K562 (cell line): Measurements from ENCODE around the gene BTNL8. TPM values are rescaled to one million over a fixed set of nuclear protein-coding genes. Genes with fewer than 3 reads are reported as not detected.

Source experiments
- BCOR ChIP-seq: fragments of 450-650 bp; IDR thresholded peaks from 2 replicates; pipeline ENCODE4 v1.6.1; 2016
- C11orf30 ChIP-seq: fragments of 450-650 bp; IDR thresholded peaks from 2 replicates; pipeline ENCODE4 v1.6.1; 2016; ENCODE audit warnings: low read depth, mild to moderate bottlenecking
- CHD1 ChIP-seq: fragments of 200-600 bp; sonication (generic); IDR thresholded peaks from one replicate; pipeline ENCODE4 v1.6.1; 2012; ENCODE audit warnings: mild to moderate bottlenecking, moderate library complexity, low read length, inconsistent platforms
- JUN ChIP-seq, 2 experiments: sonication (generic) in 1 of 2; formaldehyde crosslinking in 1 of 2; IDR thresholded peaks; 2 replicates each; pipeline versions ENCODE4 v1.6.1 to v1.8.0; 2012 to 2022; ENCODE audit warnings: borderline replicate concordance in 2 of 2, mild to moderate bottlenecking in 2 of 2, improper control_type of control experiment in 1 of 2, low read depth in 1 of 2, low read length in 1 of 2, missing genetic modification reagents in 1 of 2
- NR2C1 ChIP-seq, 2 experiments: fragments of 450-650 bp; IDR thresholded peaks; 2 replicates each; pipeline ENCODE4 v1.6.1; 2017; ENCODE audit warnings: mild to moderate bottlenecking in 2 of 2, antibody characterized with exemption in 1 of 2, inconsistent platforms in 1 of 2, missing compliant biosample characterization in 1 of 2, missing genetic modification characterization in 1 of 2
- RBM22 ChIP-seq: fragments of 200-400 bp; formaldehyde crosslinking; IDR thresholded peaks from 2 replicates; pipeline ENCODE4 v1.6.1; 2018; ENCODE audit warnings: low read length, low read depth; ENCODE audit not compliant: poor library complexity, severe bottlenecking
- RBM39 ChIP-seq: fragments of 200-400 bp; formaldehyde crosslinking; optimal IDR thresholded peaks from 2 replicates; pipeline ENCODE3; 2018; ENCODE audit warnings: low read depth, low read length
- SMARCA5 ChIP-seq: fragments of 450-650 bp; IDR thresholded peaks from 2 replicates; pipeline ENCODE4 v1.6.1; 2016
- TFAP4 ChIP-seq: sonication (generic); formaldehyde crosslinking; IDR thresholded peaks from 2 replicates; pipeline ENCODE4 v1.8.0; 2022; ENCODE audit warnings: missing genetic modification reagents, mild to moderate bottlenecking, moderate library complexity, borderline replicate concordance
- TFE3 ChIP-seq: fragments of 450-650 bp; formaldehyde crosslinking; IDR thresholded peaks from 2 replicates; pipeline ENCODE4 v1.4.0; 2020; ENCODE audit warnings: mild to moderate bottlenecking, mixed read lengths
- ZEB2 ChIP-seq: fragments of 450-650 bp; IDR thresholded peaks from 2 replicates; pipeline ENCODE4 v1.6.1; 2016
- ZNF217 ChIP-seq: sonication (generic); formaldehyde crosslinking; IDR thresholded peaks from 2 replicates; pipeline ENCODE4 v1.8.0; 2022; ENCODE audit warnings: mild to moderate bottlenecking, missing genetic modification reagents
- ZNF280B ChIP-seq: fragments of 250-450 bp; sonication (Bioruptor Pico); IDR thresholded peaks from 2 replicates; pipeline ENCODE4 v1.5.1; 2021; ENCODE audit warnings: mild to moderate bottlenecking
- polyA plus RNA-seq, 8 experiments: library from polyadenylated mRNA; depleted of rRNA in 4 of 8; stranded (reverse) in 5 of 8; unstranded in 3 of 8; fragments of >200 nt; fragmentation: Nextera tagmentation in 2 of 8; fragmentation: Illumina TruSeq in 1 of 8; extraction: Ambion mirVana in 2 of 8; extraction: Trizol in 1 of 8; gene quantifications; 2 replicates each; pipeline versions ENCODE4 v1.2.1 to v1.2.3, GENCODE V29; 2011 to 2014; ENCODE audit warnings: inconsistent platforms in 1 of 8, missing spikeins in 1 of 8
- total RNA-seq, 7 experiments: library from RNA; depleted of rRNA in 6 of 7; stranded (reverse); fragments of >200 nt in 6 of 7; fragmentation: Illumina TruSeq in 2 of 7; extraction: Trizol in 2 of 7; gene quantifications; 2 replicates each; pipeline versions ENCODE4 v1.2.1 to v1.2.3, GENCODE V29; 2011 to 2021; ENCODE audit warnings: low replicate concordance in 1 of 7
- TF ChIP-seq, protein P1 (sequence below): sonication (generic); formaldehyde crosslinking; IDR thresholded peaks from 2 replicates; pipeline ENCODE4 v1.8.0; 2022; ENCODE audit warnings: missing genetic modification reagents, mild to moderate bottlenecking, borderline replicate concordance
- TF ChIP-seq, protein P2 (sequence below): fragments of 200-800 bp; sonication (Bioruptor generic); IDR thresholded peaks from 2 replicates; pipeline ENCODE4 v1.6.1; 2017; ENCODE audit warnings: missing genetic modification characterization, missing compliant biosample characterization
- TF ChIP-seq, protein P3 (sequence below): fragments of 450-650 bp; formaldehyde crosslinking; conservative IDR thresholded peaks from 2 replicates; pipeline ENCODE4 v1.4.0; 2022; ENCODE audit warnings: mild to moderate bottlenecking, missing genetic modification characterization

BTNL8 gene
- total and polyA plus RNA-seq, 9 of the 15 experiments (the other 6 are each of a cell fraction or from before 2014, with no cell fraction given) = 0.04 to 0.18 (median 0.07) TPM; not detected in 6

DNA sequence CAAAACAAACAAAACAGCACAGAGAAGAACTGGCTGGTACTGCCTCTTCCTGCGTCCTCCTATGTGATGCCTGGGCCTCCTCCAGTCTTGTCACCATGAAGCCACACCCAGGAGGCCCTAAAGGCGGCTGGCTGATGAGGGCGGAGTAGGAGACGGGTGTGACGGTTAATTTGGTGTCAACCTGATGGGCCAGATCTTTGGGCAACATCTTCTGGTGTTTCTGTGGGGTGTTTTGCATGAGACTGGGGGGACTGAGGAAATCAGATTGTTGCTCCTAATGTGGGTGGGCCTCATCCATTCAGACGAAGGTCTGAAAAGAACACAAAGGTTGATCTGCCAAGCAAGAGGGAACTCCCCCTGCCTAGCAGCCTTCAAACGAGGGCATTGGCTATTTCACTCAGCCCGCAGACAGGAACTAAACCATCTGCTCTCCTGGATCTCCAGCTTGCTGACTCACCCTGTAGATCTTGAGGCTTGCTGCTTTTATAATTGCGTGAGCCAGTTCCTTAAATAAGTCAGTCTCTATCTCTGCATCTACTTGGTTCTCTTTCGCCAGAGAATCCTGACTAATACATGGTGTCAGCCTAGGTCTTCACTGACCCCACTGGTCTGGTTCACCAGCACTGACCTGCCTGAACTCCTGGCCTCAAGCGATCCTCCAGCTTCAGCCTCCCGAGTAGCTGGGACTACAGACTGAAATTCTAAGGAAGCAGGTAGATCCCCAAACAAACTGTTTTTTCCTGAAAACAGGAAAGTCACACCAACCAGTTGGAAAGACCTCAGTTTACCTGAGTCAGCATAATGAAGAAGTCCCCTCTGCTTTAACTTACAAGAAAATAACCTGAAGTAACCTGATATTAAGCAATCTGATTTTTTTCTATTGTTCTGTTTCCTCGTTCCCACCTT, 25.1 kb upstream of the BTNL8 start (continued):
- TF ChIP-seq, protein P1, sequence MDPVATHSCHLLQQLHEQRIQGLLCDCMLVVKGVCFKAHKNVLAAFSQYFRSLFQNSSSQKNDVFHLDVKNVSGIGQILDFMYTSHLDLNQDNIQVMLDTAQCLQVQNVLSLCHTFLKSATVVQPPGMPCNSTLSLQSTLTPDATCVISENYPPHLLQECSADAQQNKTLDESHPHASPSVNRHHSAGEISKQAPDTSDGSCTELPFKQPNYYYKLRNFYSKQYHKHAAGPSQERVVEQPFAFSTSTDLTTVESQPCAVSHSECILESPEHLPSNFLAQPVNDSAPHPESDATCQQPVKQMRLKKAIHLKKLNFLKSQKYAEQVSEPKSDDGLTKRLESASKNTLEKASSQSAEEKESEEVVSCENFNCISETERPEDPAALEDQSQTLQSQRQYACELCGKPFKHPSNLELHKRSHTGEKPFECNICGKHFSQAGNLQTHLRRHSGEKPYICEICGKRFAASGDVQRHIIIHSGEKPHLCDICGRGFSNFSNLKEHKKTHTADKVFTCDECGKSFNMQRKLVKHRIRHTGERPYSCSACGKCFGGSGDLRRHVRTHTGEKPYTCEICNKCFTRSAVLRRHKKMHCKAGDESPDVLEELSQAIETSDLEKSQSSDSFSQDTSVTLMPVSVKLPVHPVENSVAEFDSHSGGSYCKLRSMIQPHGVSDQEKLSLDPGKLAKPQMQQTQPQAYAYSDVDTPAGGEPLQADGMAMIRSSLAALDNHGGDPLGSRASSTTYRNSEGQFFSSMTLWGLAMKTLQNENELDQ (CRISPR knock-in tag) = no peak
- TF ChIP-seq C11orf30 (peak; percentile 97), ZEB2 (peak; percentile 65), RBM39 (no peak), CHD1 (no peak), ZNF280B (CRISPR knock-in tag) (no peak), TFAP4 (CRISPR knock-in tag) (peak; percentile 62; the same call in 1 of the 2 replicates), JUN (IDR thresholded peaks at IDR 0.05; ENCODE audit: borderline replicate concordance, low read depth, low read length) (peak; percentile 85), JUN (CRISPR knock-in tag; IDR thresholded peaks at IDR 0.05; ENCODE audit: borderline replicate concordance) (peak; percentile 58; the same call in 1 of the 2 replicates), ZNF217 (CRISPR knock-in tag) (no peak), SMARCA5 (peak; percentile 66; the same call in 1 of the 2 replicates), NR2C1 (IDR thresholded peaks at IDR 0.05) (no peak), NR2C1 (tag; IDR thresholded peaks at IDR 0.05) (peak; percentile 77), RBM22 (no peak), BCOR (peak; percentile 73), TFE3 (CRISPR knock-in tag) (no peak)
- TF ChIP-seq, protein P2, sequence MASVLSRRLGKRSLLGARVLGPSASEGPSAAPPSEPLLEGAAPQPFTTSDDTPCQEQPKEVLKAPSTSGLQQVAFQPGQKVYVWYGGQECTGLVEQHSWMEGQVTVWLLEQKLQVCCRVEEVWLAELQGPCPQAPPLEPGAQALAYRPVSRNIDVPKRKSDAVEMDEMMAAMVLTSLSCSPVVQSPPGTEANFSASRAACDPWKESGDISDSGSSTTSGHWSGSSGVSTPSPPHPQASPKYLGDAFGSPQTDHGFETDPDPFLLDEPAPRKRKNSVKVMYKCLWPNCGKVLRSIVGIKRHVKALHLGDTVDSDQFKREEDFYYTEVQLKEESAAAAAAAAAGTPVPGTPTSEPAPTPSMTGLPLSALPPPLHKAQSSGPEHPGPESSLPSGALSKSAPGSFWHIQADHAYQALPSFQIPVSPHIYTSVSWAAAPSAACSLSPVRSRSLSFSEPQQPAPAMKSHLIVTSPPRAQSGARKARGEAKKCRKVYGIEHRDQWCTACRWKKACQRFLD (CRISPR knock-in tag) = peak; percentile 57; the same call in 1 of the 2 replicates
- TF ChIP-seq, protein P3, sequence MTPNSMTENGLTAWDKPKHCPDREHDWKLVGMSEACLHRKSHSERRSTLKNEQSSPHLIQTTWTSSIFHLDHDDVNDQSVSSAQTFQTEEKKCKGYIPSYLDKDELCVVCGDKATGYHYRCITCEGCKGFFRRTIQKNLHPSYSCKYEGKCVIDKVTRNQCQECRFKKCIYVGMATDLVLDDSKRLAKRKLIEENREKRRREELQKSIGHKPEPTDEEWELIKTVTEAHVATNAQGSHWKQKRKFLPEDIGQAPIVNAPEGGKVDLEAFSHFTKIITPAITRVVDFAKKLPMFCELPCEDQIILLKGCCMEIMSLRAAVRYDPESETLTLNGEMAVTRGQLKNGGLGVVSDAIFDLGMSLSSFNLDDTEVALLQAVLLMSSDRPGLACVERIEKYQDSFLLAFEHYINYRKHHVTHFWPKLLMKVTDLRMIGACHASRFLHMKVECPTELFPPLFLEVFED = no peak
